ENCODE results near the gene SPDYE6. TPM values are rescaled to one million over a fixed set of nuclear protein-coding genes. Genes with fewer than 3 reads are reported as not detected.
"Not testable (repeated sequence)": the region's sequence is repeated elsewhere in the genome, so short reads cannot be mapped to it uniquely, and the experiment has no call there.

SPDYE6 gene
- total and polyA plus RNA-seq, 2 of the 4 experiments (the other 2 are of a cell fraction), result not detected

- CTCF ChIA-PET, result interaction anchor here (0.6 kb wide), 1 partner anchor 1165 kb away, joined by 3 read pairs; no protein-coding TSS in a partner anchor
- ATAC-seq (ENCODE audit: low read depth); H3K4me2 ChIP-seq (ENCODE audit: low read depth, low read length); H3K9me1 ChIP-seq (ENCODE audit: insufficient read depth, low read length); H4K91ac ChIP-seq (ENCODE audit: insufficient read depth, low read depth, low read length); H2AK9ac ChIP-seq (replicated peaks; ENCODE audit: low read depth, low read length, poor library complexity); H3K27ac ChIP-seq (ENCODE audit: insufficient read depth, low read length); H4K8ac ChIP-seq (ENCODE audit: low read depth in 2 of 2, low read length in 2 of 2); H2BK20ac ChIP-seq (ENCODE audit: low read depth, low read length); H3K4ac ChIP-seq (ENCODE audit: low read depth, low read length); DNase-seq; H4K20me1 ChIP-seq (ENCODE audit: insufficient read depth, low read length); BruUV-seq (replicated peaks); H2BK15ac ChIP-seq (ENCODE audit: low read depth, low read length); H3K18ac ChIP-seq (ENCODE audit: low read depth, low read length); H3K4me1 ChIP-seq (ENCODE audit: control insufficient read depth, insufficient read depth, low read length); H2AFZ ChIP-seq (replicated peaks; ENCODE audit: low read length, poor library complexity); in situ Hi-C loops (cut with MboI; ENCODE audit: low sequenced_read_pairs); dilution Hi-C loops (cut with HindIII; ENCODE audit: low sequenced_read_pairs, unreplicated experiment); intact Hi-C loops (cut with micrococcal nuclease); H4K5ac ChIP-seq (ENCODE audit: low read depth, low read length); H3K23ac ChIP-seq (ENCODE audit: low read depth, low read length); POLR2A ChIA-PET (ENCODE audit: unreplicated experiment); H3K79me1 ChIP-seq (ENCODE audit: low read depth in 1 of 2, low read length in 2 of 2); H2AK5ac ChIP-seq (ENCODE audit: low read depth, low read length); H3K56ac ChIP-seq (ENCODE audit: extremely low read depth, insufficient read depth, low read length); H3K36me3 ChIP-seq (ENCODE audit: control insufficient read depth, insufficient read depth, low read length); H2BK5ac ChIP-seq (ENCODE audit: low read depth, low read length, poor library complexity, severe bottlenecking); H3K9ac ChIP-seq (ENCODE audit: low read depth, low read length); H2BK120ac ChIP-seq (ENCODE audit: low read depth, low read length); H3K14ac ChIP-seq (replicated peaks; ENCODE audit: low read depth, low read length); H3K4me3 ChIP-seq (ENCODE audit: insufficient read depth, low read depth, low read length); H3K9me3 ChIP-seq (ENCODE audit: control insufficient read depth, insufficient read depth, low read length): not testable (repeated sequence)
- peaks cover 12% of the 10 kb centered on the region for H3K27me3 ChIP-seq (ENCODE audit: control insufficient read depth, insufficient read depth, low read length)
- WGBS, 2 experiments (ENCODE audit: extremely low coverage in 2 of 2, insufficient read length in 1 of 2), result 85% methylated on average over 4 of the region's 7 CpGs; no CpG with 5 or more reads in 1 of the 2 experiments
These were observed 20.7 kb downstream of the SPDYE6 start for GRCh38 chr7:102335574-102335973.

GRCh38 chr7:102330666-102331460, 25.4 kb downstream of the SPDYE6 start:
- H2AFZ ChIP-seq (replicated peaks; ENCODE audit: low read length, poor library complexity); H3K9me3 ChIP-seq (ENCODE audit: control insufficient read depth, insufficient read depth, low read length); H4K20me1 ChIP-seq (ENCODE audit: insufficient read depth, low read length); H4K8ac ChIP-seq (ENCODE audit: low read depth in 2 of 2, low read length in 2 of 2); H4K91ac ChIP-seq (ENCODE audit: insufficient read depth, low read depth, low read length); H2BK20ac ChIP-seq (ENCODE audit: low read depth, low read length); H3K36me3 ChIP-seq (ENCODE audit: control insufficient read depth, insufficient read depth, low read length); H3K79me1 ChIP-seq (ENCODE audit: low read depth in 1 of 2, low read length in 2 of 2); H3K4ac ChIP-seq (ENCODE audit: low read depth, low read length); H3K14ac ChIP-seq (replicated peaks; ENCODE audit: low read depth, low read length); intact Hi-C loops (cut with micrococcal nuclease); H4K5ac ChIP-seq (ENCODE audit: low read depth, low read length); H2AK5ac ChIP-seq (ENCODE audit: low read depth, low read length); H2BK5ac ChIP-seq (ENCODE audit: low read depth, low read length, poor library complexity, severe bottlenecking); H3K4me3 ChIP-seq (ENCODE audit: insufficient read depth, low read depth, low read length); BruUV-seq (replicated peaks); ATAC-seq (ENCODE audit: low read depth); H3K27ac ChIP-seq (ENCODE audit: insufficient read depth, low read length); in situ Hi-C loops (cut with MboI; ENCODE audit: low sequenced_read_pairs); H2AK9ac ChIP-seq (replicated peaks; ENCODE audit: low read depth, low read length, poor library complexity); H2BK15ac ChIP-seq (ENCODE audit: low read depth, low read length); H3K9me1 ChIP-seq (ENCODE audit: insufficient read depth, low read length); POLR2A ChIA-PET (ENCODE audit: unreplicated experiment); H2BK120ac ChIP-seq (ENCODE audit: low read depth, low read length); H3K18ac ChIP-seq (ENCODE audit: low read depth, low read length); H3K23ac ChIP-seq (ENCODE audit: low read depth, low read length); H3K4me2 ChIP-seq (ENCODE audit: low read depth, low read length); H3K4me1 ChIP-seq (ENCODE audit: control insufficient read depth, insufficient read depth, low read length); H3K56ac ChIP-seq (ENCODE audit: extremely low read depth, insufficient read depth, low read length); H3K9ac ChIP-seq (ENCODE audit: low read depth, low read length); DNase-seq; dilution Hi-C loops (cut with HindIII; ENCODE audit: low sequenced_read_pairs, unreplicated experiment): not testable (repeated sequence)
- CTCF ChIA-PET, result interaction anchor here (0.6 kb wide), 1 partner anchor 63 kb away, joined by 5 read pairs; no protein-coding TSS in a partner anchor
- H3K27me3 ChIP-seq (ENCODE audit: control insufficient read depth, insufficient read depth, low read length), result peaks cover 20% of the 10 kb centered on the region
- WGBS, 2 experiments (ENCODE audit: extremely low coverage in 2 of 2, insufficient read length in 1 of 2), result 73% methylated on average over 5 of the region's 8 CpGs; no CpG with 5 or more reads in 1 of the 2 experiments

Data from IMR-90 (cell line).